Right atrium auricular region (tissue), 2 donors: ENCODE measurements around the gene ZNF358. TPM values are rescaled to one million over a fixed set of nuclear protein-coding genes. Genes with fewer than 3 reads are reported as not detected.
A peak's percentile ranks its signal among the peaks of the same experiment; 100 is the strongest.

ENCODE experiments used
- DNase-seq: peaks from one replicate; pipeline ENCODE4 v3.0.0-alpha.2; 2019; ENCODE audit warnings: low spot score
- H3K27ac ChIP-seq, 2 donors: fragments of 200-600 bp; sonication (generic); 1 replicate in 1 of 2; 2 replicates in 1 of 2; pipeline ENCODE4 v1.5.1; 2016 to 2019
- H3K27me3 ChIP-seq, 2 donors: fragments of 200-600 bp; sonication (generic); one replicate each; pipeline versions ENCODE4 v1.5.1 to v1.6.0; 2017 to 2019
- H3K36me3 ChIP-seq: fragments of 200-600 bp; sonication (generic); one replicate; pipeline ENCODE4 v1.5.1; 2016
- H3K4me1 ChIP-seq, 2 donors: fragments of 200-600 bp; sonication (generic); one replicate each; pipeline versions ENCODE4 v1.5.1 to v1.6.0; 2017 to 2019
- H3K4me3 ChIP-seq, 2 donors: fragments of 200-600 bp; sonication (generic); 1 replicate in 1 of 2; 2 replicates in 1 of 2; pipeline ENCODE4 v1.5.1; 2017 to 2019; ENCODE audit warnings: mild to moderate bottlenecking in 1 of 2, moderate library complexity in 1 of 2
- H3K9me3 ChIP-seq, 2 donors: fragments of 200-600 bp; sonication (generic); one replicate each; pipeline ENCODE4 v1.5.1; 2019
- CTCF ChIP-seq, 2 donors: fragments of 200-600 bp; sonication (generic); IDR thresholded peaks; one replicate each; pipeline ENCODE4 v1.5.1; 2019; ENCODE audit warnings: antibody characterized with exemption in 2 of 2
- total RNA-seq, 2 donors: library from RNA; depleted of rRNA; stranded (reverse); fragments of >200 nt; gene quantifications; one replicate each; pipeline ENCODE4 v1.1.0, GENCODE V29; 2016

ZNF358 gene
- total RNA-seq, 2 donors from 2014 or later = 109 to 119 TPM

GRCh38 chr19:7478173-7478842, 37.6 kb upstream of the ZNF358 start:
- H3K27ac ChIP-seq = no peak overlapping the region
- H3K36me3 ChIP-seq = no peaks in the 10 kb centered on the region
- peaks cover 0 to 11% of the 10 kb centered on the region in 2 donors for H3K4me1 ChIP-seq
- no peak overlapping the region for H3K4me3 ChIP-seq
- no peaks in the 10 kb centered on the region for H3K27me3 ChIP-seq
- DNase-seq = no peak
- H3K9me3 ChIP-seq = no peaks in the 10 kb centered on the region
- no peak for TF ChIP-seq CTCF (IDR thresholded peaks at IDR 0.05)

- no peak for TF ChIP-seq CTCF (IDR thresholded peaks at IDR 0.05)
- no peaks in the 10 kb centered on the region for H3K36me3 ChIP-seq
- no peak overlapping the region for H3K27ac ChIP-seq
- no peak for DNase-seq
- peaks cover 0 to 13% of the 10 kb centered on the region in 2 donors for H3K4me1 ChIP-seq
- no peaks in the 10 kb centered on the region for H3K27me3 ChIP-seq
- H3K4me3 ChIP-seq = no peak overlapping the region
- no peaks in the 10 kb centered on the region for H3K9me3 ChIP-seq
Measured at GRCh38 chr19:7478843-7479227, 37.1 kb upstream of the ZNF358 start.

GRCh38 chr19:7480222-7480969, 35.5 kb upstream of the ZNF358 start:
- peak overlapping the region in 1 of 2 donors; percentile 17 for H3K27ac ChIP-seq

GRCh38 chr19:7480970-7481255, 35.0 kb upstream of the ZNF358 start:
- no peaks in the 10 kb centered on the region for H3K9me3 ChIP-seq
- peaks cover 0 to 13% of the 10 kb centered on the region in 2 donors for H3K4me1 ChIP-seq
- no peak for TF ChIP-seq CTCF (IDR thresholded peaks at IDR 0.05)
- no peaks in the 10 kb centered on the region for H3K27me3 ChIP-seq
- no peaks in the 10 kb centered on the region for H3K36me3 ChIP-seq
- no peak overlapping the region for H3K4me3 ChIP-seq
- H3K27ac ChIP-seq = peak overlapping the region in 1 of 2 donors; percentile 17
- DNase-seq = no peak

More at GRCh38 chr19:7480222-7480969, 35.5 kb upstream of the ZNF358 start:
- Histone ChIP-seq H3K4me3 (no peak overlapping the region), H3K27me3 (no peaks in the 10 kb centered on the region), H3K4me1 (peaks cover 0 to 13% of the 10 kb centered on the region in 2 donors), H3K36me3 (no peaks in the 10 kb centered on the region), H3K9me3 (no peaks in the 10 kb centered on the region)
- no peak for TF ChIP-seq CTCF (IDR thresholded peaks at IDR 0.05)
- no peak for DNase-seq

GRCh38 chr19:7482584-7483439, 33.1 kb upstream of the ZNF358 start:
- H3K27ac ChIP-seq = no peak overlapping the region
- H3K36me3 ChIP-seq = no peaks in the 10 kb centered on the region
- H3K9me3 ChIP-seq = no peaks in the 10 kb centered on the region
- H3K4me3 ChIP-seq = no peak overlapping the region
- TF ChIP-seq CTCF (IDR thresholded peaks at IDR 0.05) = no peak
- no peaks in the 10 kb centered on the region for H3K27me3 ChIP-seq
- no peak for DNase-seq
- H3K4me1 ChIP-seq = peaks cover 0 to 13% of the 10 kb centered on the region in 2 donors
